ENCODE data around the gene NAPB. TPM values are rescaled to one million over a fixed set of nuclear protein-coding genes. Genes with fewer than 3 reads are reported as not detected.

Gene NAPB
- total and polyA plus RNA-seq, 7 donors = 1.8 to 12.3 (median 3.0) TPM

DNA sequence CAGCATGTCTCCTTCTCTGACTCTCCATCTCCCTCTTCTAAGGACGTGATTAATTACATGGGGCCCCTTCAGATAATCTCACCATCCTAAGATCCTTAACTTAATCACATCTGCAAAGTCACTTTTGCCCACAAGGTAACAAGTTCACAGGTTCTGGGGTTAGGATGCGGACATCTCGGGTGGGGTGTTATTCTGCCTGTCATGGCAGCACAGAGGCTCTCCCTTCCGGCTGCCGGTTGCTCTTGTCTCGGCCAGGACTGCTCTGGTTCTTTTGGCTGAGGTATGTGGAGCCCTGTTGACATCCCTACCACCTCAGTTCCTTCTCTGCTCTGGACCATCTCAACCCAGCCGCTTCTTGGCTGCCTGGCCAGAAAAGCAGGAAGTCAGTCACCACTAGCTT is 35.6 kb upstream of the NAPB start:
- Histone ChIP-seq H3K4me3 (no peak overlapping the region), H3K27ac (no peak overlapping the region), H3K4me1 (no peaks in the 10 kb centered on the region), H3K36me3 (ENCODE audit: insufficient read depth in 1 of 2, low read depth in 1 of 2) (no peaks in the 10 kb centered on the region), H3K27me3 (ENCODE audit: insufficient read depth in 3 of 3, low read length in 2 of 3) (peaks cover 0 to 7% (median 0%) of the 10 kb centered on the region in 3 donors), H3K9me3 (no peaks in the 10 kb centered on the region)
- TF ChIP-seq, protein P1, sequence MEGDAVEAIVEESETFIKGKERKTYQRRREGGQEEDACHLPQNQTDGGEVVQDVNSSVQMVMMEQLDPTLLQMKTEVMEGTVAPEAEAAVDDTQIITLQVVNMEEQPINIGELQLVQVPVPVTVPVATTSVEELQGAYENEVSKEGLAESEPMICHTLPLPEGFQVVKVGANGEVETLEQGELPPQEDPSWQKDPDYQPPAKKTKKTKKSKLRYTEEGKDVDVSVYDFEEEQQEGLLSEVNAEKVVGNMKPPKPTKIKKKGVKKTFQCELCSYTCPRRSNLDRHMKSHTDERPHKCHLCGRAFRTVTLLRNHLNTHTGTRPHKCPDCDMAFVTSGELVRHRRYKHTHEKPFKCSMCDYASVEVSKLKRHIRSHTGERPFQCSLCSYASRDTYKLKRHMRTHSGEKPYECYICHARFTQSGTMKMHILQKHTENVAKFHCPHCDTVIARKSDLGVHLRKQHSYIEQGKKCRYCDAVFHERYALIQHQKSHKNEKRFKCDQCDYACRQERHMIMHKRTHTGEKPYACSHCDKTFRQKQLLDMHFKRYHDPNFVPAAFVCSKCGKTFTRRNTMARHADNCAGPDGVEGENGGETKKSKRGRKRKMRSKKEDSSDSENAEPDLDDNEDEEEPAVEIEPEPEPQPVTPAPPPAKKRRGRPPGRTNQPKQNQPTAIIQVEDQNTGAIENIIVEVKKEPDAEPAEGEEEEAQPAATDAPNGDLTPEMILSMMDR (IDR thresholded peaks at IDR 0.05) = no peak
- WGBS, 3 donors = 88 to 93% (median 89%) methylated on average over 7 of the region's 7 CpGs
- intact Hi-C loops (cut with DNase I) = no loop called here
- no peak for DNase-seq
- no peak for ATAC-seq

DNA sequence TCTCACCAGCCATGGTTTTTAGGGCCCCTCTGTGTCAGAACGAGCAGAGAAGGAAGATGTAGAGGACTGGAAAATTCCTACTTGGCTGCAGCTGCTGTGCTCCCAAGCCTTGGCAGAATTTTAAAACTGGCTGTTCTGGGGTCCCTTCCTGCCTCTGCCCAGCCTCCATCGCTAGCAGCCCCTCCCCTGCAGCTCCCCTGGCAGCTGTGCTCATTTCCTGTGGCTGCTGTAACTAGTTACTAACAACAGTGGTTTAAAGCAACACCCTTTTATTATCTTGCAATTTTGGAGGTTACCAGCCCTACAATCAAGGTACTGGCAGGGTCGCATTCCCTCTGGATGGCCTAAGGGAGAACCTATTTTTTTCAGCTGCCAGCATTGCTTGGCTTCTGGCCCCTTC is 35.1 kb upstream of the NAPB start:
- WGBS, 3 donors = 27 to 33% (median 31%) methylated on average over 3 of the region's 3 CpGs
- intact Hi-C loops (cut with DNase I) = no loop called here
- Histone ChIP-seq H3K27me3 (ENCODE audit: insufficient read depth in 3 of 3, low read length in 2 of 3) (peaks cover 0 to 7% (median 0%) of the 10 kb centered on the region in 3 donors), H3K4me1 (no peaks in the 10 kb centered on the region), H3K9me3 (no peaks in the 10 kb centered on the region), H3K27ac (no peak overlapping the region), H3K36me3 (ENCODE audit: insufficient read depth in 1 of 2, low read depth in 1 of 2) (no peaks in the 10 kb centered on the region), H3K4me3 (no peak overlapping the region)
- DNase-seq (no peak), ATAC-seq (no peak)
- TF ChIP-seq, protein P1 (IDR thresholded peaks at IDR 0.05) = no peak

DNA sequence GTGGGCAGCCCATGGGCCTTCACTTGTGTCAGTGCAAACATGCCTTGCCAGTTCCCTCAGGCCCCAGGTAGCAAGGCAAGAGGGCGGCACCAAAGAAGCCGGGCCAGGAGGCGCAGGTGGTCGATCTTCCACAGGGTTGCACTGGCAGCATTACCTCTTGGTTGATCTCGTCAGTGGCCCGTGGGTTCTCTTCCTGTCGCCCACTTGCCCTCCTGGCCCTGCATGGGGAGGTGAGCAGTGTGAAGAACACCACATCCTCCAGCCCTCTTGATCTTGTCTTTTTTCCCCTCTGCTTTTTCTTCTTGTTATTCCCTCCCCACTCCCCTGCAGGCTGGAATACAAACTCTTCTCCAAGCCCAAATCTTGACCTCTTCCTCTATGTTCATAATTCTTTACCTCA is 34.4 kb upstream of the NAPB start:
- 88 to 89% (median 89%) methylated on average over 7 of the region's 7 CpGs for WGBS, 3 donors
- intact Hi-C loops (cut with DNase I) = no loop called here
- DNase-seq (no peak), ATAC-seq (no peak)
- no peak overlapping the region for H3K4me3 ChIP-seq
- no peaks in the 10 kb centered on the region for H3K9me3 ChIP-seq
- TF ChIP-seq, protein P1 (IDR thresholded peaks at IDR 0.05) = no peak
- H3K36me3 ChIP-seq (ENCODE audit: insufficient read depth in 1 of 2, low read depth in 1 of 2) = no peaks in the 10 kb centered on the region
- H3K27me3 ChIP-seq (ENCODE audit: insufficient read depth in 3 of 3, low read length in 2 of 3) = peaks cover 0 to 7% (median 0%) of the 10 kb centered on the region in 3 donors
- H3K4me1 ChIP-seq = no peaks in the 10 kb centered on the region
- H3K27ac ChIP-seq = no peak overlapping the region

DNA sequence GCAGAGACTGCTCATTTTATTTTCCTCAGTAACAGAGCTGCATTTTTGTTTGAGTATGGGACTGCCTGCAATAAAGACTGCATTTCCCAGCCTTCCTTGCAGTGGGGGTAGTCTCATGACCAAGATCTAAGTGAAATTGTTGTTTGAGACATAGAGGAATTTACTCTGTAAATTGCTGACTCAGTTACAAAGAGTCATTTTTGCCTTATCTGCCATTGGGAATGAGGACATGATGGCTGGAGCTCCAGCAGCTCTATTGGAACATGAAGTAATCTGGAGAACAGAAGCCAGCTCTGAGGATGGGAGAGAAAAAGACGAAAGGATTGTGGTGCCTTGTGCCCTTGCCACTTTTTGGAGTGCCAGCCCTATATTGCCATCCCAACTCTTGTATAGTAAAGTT is 33.5 kb upstream of the NAPB start:
- H3K9me3 ChIP-seq = no peaks in the 10 kb centered on the region
- 93 to 100% (median 95%) methylated on average over 1 of the region's 1 CpG for WGBS, 3 donors
- no peak overlapping the region for H3K27ac ChIP-seq
- no peak overlapping the region for H3K4me3 ChIP-seq
- no peaks in the 10 kb centered on the region for H3K36me3 ChIP-seq (ENCODE audit: insufficient read depth in 1 of 2, low read depth in 1 of 2)
- TF ChIP-seq, protein P1 (IDR thresholded peaks at IDR 0.05) = no peak
- ATAC-seq (no peak), DNase-seq (no peak)
- H3K27me3 ChIP-seq (ENCODE audit: insufficient read depth in 3 of 3, low read length in 2 of 3) = peaks cover 0 to 7% (median 0%) of the 10 kb centered on the region in 3 donors
- H3K4me1 ChIP-seq = no peaks in the 10 kb centered on the region
- intact Hi-C loops (cut with DNase I) = no loop called here

All from psoas muscle (tissue), 8 donors.